ENCODE results near the gene CSAD. TPM values are rescaled to one million over a fixed set of nuclear protein-coding genes. Genes with fewer than 3 reads are reported as not detected.

CSAD gene
- total and polyA plus RNA-seq, 2 donors (not counting 3 experiments of a cell fraction or from before 2014, with no cell fraction given): 21.1 to 24.4 TPM

DNA sequence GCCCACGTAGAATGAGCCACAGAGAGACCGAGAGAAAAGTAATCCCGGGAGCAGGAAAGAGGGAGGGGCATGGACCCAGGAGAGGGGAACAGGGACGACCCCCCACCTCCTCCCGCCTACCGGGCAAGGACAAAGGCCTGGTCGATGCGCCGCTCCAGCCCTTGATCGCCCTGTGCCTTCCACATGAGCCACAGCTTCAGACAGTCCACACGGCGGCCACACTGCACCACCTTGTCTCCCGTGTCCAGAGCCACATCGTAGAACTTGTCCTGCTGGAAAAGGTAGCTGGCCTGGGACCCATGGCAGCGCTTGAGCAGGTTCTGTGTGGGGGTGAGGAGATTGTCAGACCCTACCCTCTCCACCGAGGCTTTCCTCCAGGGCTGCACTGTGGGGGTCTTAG is 20.7 kb downstream of the CSAD start:
- no peak overlapping the region for H3K27ac ChIP-seq (ENCODE audit: insufficient read depth, low read depth, low read length)
- TF ChIP-seq GATA2 (IDR thresholded peaks at IDR 0.05; ENCODE audit: insufficient read depth, insufficient read length, low read depth, low read length) (no peak), JUN (IDR thresholded peaks at IDR 0.05; ENCODE audit: borderline replicate concordance, insufficient read depth, insufficient read length, low read depth) (no peak), POLR2A (IDR thresholded peaks at IDR 0.05; ENCODE audit: low read depth, low read length) (no peak), POLR2AphosphoS5 (IDR thresholded peaks at IDR 0.05; ENCODE audit: insufficient read depth, low read depth, low read length) (no peak), MYC (IDR thresholded peaks at IDR 0.05; ENCODE audit: low read depth, low read length) (no peak), EZH2 (IDR thresholded peaks at IDR 0.05; ENCODE audit: borderline replicate concordance, low read depth, low read length, severe bottlenecking) (no peak), FOS (IDR thresholded peaks at IDR 0.05; ENCODE audit: borderline replicate concordance, insufficient read depth, low read length) (no peak)
- TF ChIP-seq, protein P1, sequence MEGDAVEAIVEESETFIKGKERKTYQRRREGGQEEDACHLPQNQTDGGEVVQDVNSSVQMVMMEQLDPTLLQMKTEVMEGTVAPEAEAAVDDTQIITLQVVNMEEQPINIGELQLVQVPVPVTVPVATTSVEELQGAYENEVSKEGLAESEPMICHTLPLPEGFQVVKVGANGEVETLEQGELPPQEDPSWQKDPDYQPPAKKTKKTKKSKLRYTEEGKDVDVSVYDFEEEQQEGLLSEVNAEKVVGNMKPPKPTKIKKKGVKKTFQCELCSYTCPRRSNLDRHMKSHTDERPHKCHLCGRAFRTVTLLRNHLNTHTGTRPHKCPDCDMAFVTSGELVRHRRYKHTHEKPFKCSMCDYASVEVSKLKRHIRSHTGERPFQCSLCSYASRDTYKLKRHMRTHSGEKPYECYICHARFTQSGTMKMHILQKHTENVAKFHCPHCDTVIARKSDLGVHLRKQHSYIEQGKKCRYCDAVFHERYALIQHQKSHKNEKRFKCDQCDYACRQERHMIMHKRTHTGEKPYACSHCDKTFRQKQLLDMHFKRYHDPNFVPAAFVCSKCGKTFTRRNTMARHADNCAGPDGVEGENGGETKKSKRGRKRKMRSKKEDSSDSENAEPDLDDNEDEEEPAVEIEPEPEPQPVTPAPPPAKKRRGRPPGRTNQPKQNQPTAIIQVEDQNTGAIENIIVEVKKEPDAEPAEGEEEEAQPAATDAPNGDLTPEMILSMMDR (IDR thresholded peaks at IDR 0.05; ENCODE audit: extremely low read depth in 1 of 2, insufficient read depth in 1 of 2, low read depth in 1 of 2, low read length in 2 of 2): no peak
- TF ChIP-seq, protein P2, sequence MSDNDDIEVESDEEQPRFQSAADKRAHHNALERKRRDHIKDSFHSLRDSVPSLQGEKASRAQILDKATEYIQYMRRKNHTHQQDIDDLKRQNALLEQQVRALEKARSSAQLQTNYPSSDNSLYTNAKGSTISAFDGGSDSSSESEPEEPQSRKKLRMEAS (IDR thresholded peaks at IDR 0.05; ENCODE audit: insufficient read depth, insufficient read length): no peak
- ChIA-PET POLR2A (no interaction called here), CTCF (interaction anchor here (0.6 to 7.5 kb wide), 33 partner anchors 8 to 261 kb away, joined by 3 to 249 read pairs (median 5); partner anchors contain the start of genes AAAS, CSAD, ESPL1 and SOAT2)
- no peaks in the 10 kb centered on the region for H3K4me1 ChIP-seq (ENCODE audit: control insufficient read depth, extremely low read depth, insufficient read depth, low read length)
- DNase-seq (ENCODE audit: low read depth, low spot score) (no peak), FAIRE-seq (no peak)
- no peaks in the 10 kb centered on the region for H3K9me1 ChIP-seq (replicated peaks; ENCODE audit: control insufficient read depth, extremely low read depth, insufficient read depth, low read length)
- no peak overlapping the region for H3K4me2 ChIP-seq (ENCODE audit: insufficient read depth, low read length)
- BruUV-seq (replicated peaks): no TSS peak
- H4K20me1 ChIP-seq (replicated peaks; ENCODE audit: control insufficient read depth, extremely low read depth, insufficient read depth, low read length): no peaks in the 10 kb centered on the region
- H3K9ac ChIP-seq (replicated peaks; ENCODE audit: extremely low read depth, insufficient read depth, low read length): no peak overlapping the region
- dilution Hi-C loops (cut with MboI; ENCODE audit: extremely low pct_ligation_motif_present, low sequenced_read_pairs) (no loop called here), intact Hi-C loops (cut with micrococcal nuclease) (loop anchor here (1.0 to 2.0 kb wide), 4 partner anchors 21 to 94 kb away; partner anchors contain the start of genes CSAD and ZNF740)
- H2AFZ ChIP-seq (ENCODE audit: low read depth, low read length): no peak overlapping the region
- no peaks in the 10 kb centered on the region for H3K36me3 ChIP-seq (ENCODE audit: control insufficient read depth in 2 of 2, extremely low read depth in 1 of 2, insufficient read depth in 2 of 2, low read length in 2 of 2)
- H3K27me3 ChIP-seq (ENCODE audit: control insufficient read depth in 2 of 2, insufficient read depth in 2 of 2, low read length in 2 of 2): no peaks in the 10 kb centered on the region
- no peaks in the 10 kb centered on the region for H3K79me2 ChIP-seq (ENCODE audit: control insufficient read depth, insufficient read depth, low read length)
- no peaks in the 10 kb centered on the region for H3K9me3 ChIP-seq (replicated peaks; ENCODE audit: control insufficient read depth, insufficient read depth, low read length)
- H3K4me3 ChIP-seq (replicated peaks in 1 of 3; ENCODE audit: insufficient read depth in 1 of 3, low read depth in 1 of 3, low read length in 3 of 3): no peak overlapping the region

Measured in endothelial cell of umbilical vein (primary cell).